AG09319 (cell line): ENCODE data around the gene HIGD2A.

Source experiments
- DNase-seq: peaks from one replicate; pipeline ENCODE4 v3.0.0-alpha.2; 2010; ENCODE audit warnings: low read depth; ENCODE audit errors: extremely low read depth
- CTCF ChIP-seq: IDR thresholded peaks from 2 replicates; pipeline ENCODE4 v1.5.1; 2011; ENCODE audit warnings: low read depth, mild to moderate bottlenecking, inconsistent platforms, low read length, moderate library complexity

HIGD2A gene

GRCh38 chr5:176420972-176421544 is 32.5 kb downstream of the HIGD2A start:
- no peak for TF ChIP-seq CTCF
- DNase-seq, result no peak

GRCh38 chr5:176424181-176424580 is 35.6 kb downstream of the HIGD2A start:
- TF ChIP-seq CTCF, result no peak
- DNase-seq, result no peak

GRCh38 chr5:176425138-176425537 is 36.6 kb downstream of the HIGD2A start:
- no peak for TF ChIP-seq CTCF

GRCh38 chr5:176425791-176426190 is 37.2 kb downstream of the HIGD2A start:
- no peak for TF ChIP-seq CTCF
- no peak for DNase-seq

More at GRCh38 chr5:176425138-176425537, 36.6 kb downstream of the HIGD2A start:
- no peak for DNase-seq

GRCh38 chr5:176426876-176427275 is 38.3 kb downstream of the HIGD2A start:
- no peak for TF ChIP-seq CTCF
- DNase-seq, result no peak

- TF ChIP-seq CTCF, result no peak
- no peak for DNase-seq
Observed at GRCh38 chr5:176427971-176428370, 39.4 kb downstream of the HIGD2A start.

GRCh38 chr5:176429972-176430371 is 41.4 kb downstream of the HIGD2A start:
- TF ChIP-seq CTCF, result no peak; the same call in 1 of the 2 replicates
- DNase-seq, result no peak
